Keratinocyte (primary cell): ENCODE results near the gene SPAG16. TPM values are rescaled to one million over a fixed set of nuclear protein-coding genes. Genes with fewer than 3 reads are reported as not detected.

Experiments
- DNase-seq: peaks from one replicate; pipeline ENCODE4 v3.0.0-alpha.2; 2011; ENCODE audit warnings: low read depth, missing footprints, low spot score
- FAIRE-seq: peaks from 2 replicates; lab custom pipeline; 2011; peaks lifted over from hg19 to GRCh38; lab: Jason Lieb, UNC
- H2AFZ ChIP-seq: 2 replicates; pipeline ENCODE4 v1.6.0; 2012; ENCODE audit warnings: low read length, control low read depth, inconsistent platforms; ENCODE audit not compliant: control insufficient read depth
- H3K27ac ChIP-seq: 2 replicates; pipeline ENCODE4 v1.5.1; 2011; ENCODE audit warnings: low read length; ENCODE audit not compliant: control insufficient read depth, insufficient read depth
- H3K27me3 ChIP-seq: 3 replicates; pipeline ENCODE4 v1.6.0; 2011; ENCODE audit warnings: low read length; ENCODE audit not compliant: control insufficient read depth, insufficient read depth; ENCODE audit errors: extremely low read depth
- H3K36me3 ChIP-seq, 2 experiments: 2 replicates in 1 of 2; 3 replicates in 1 of 2; pipeline ENCODE4 v1.5.1; 2011; ENCODE audit warnings: low read length in 2 of 2, mild to moderate bottlenecking in 1 of 2; ENCODE audit not compliant: control insufficient read depth in 2 of 2, insufficient read depth in 2 of 2; ENCODE audit errors: extremely low read depth in 1 of 2
- H3K4me1 ChIP-seq: 3 replicates; pipeline ENCODE4 v1.5.1; 2011; ENCODE audit warnings: low read length; ENCODE audit not compliant: control insufficient read depth, insufficient read depth; ENCODE audit errors: extremely low read depth
- H3K4me2 ChIP-seq: 3 replicates; pipeline ENCODE4 v1.6.0; 2011; ENCODE audit warnings: low read depth, low read length; ENCODE audit not compliant: control insufficient read depth, insufficient read depth; ENCODE audit errors: extremely low read depth
- H3K4me3 ChIP-seq, 3 experiments: fragments of 200-600 bp in 1 of 3; sonication (generic) in 1 of 3; 2 replicates in 2 of 3; 3 replicates in 1 of 3; pipeline ENCODE4 v1.5.1; 2011 to 2016; ENCODE audit warnings: low read length in 3 of 3, mild to moderate bottlenecking in 3 of 3, control low read depth in 2 of 3, inconsistent platforms in 1 of 3, low read depth in 1 of 3, mixed read lengths in 1 of 3, mixed run types in 1 of 3, moderate library complexity in 1 of 3; ENCODE audit not compliant: control insufficient read depth in 2 of 3, insufficient read depth in 2 of 3; ENCODE audit errors: extremely low read depth in 1 of 3
- H3K79me2 ChIP-seq: 2 replicates; pipeline ENCODE4 v1.6.0; 2012; ENCODE audit warnings: low read length; ENCODE audit not compliant: control insufficient read depth, insufficient read depth
- H3K9ac ChIP-seq: 3 replicates; pipeline ENCODE4 v1.6.0; 2011; ENCODE audit warnings: low read length; ENCODE audit not compliant: control insufficient read depth, insufficient read depth; ENCODE audit errors: extremely low read depth
- H3K9me1 ChIP-seq: 3 replicates; pipeline ENCODE4 v1.6.0; 2011; ENCODE audit warnings: low read length; ENCODE audit not compliant: control insufficient read depth, insufficient read depth; ENCODE audit errors: extremely low read depth
- H3K9me3 ChIP-seq: 2 replicates; pipeline ENCODE4 v1.5.1; 2012; ENCODE audit warnings: low read depth, low read length; ENCODE audit not compliant: control insufficient read depth
- H4K20me1 ChIP-seq: 3 replicates; pipeline ENCODE4 v1.6.0; 2011; ENCODE audit warnings: low read length; ENCODE audit not compliant: control insufficient read depth, insufficient read depth; ENCODE audit errors: extremely low read depth
- CTCF ChIP-seq, 3 experiments: IDR thresholded peaks in 1 of 3; conservative IDR thresholded peaks in 1 of 3; optimal IDR thresholded peaks in 1 of 3; 2 replicates in 2 of 3; 3 replicates in 1 of 3; pipeline versions ENCODE3 to v1.5.1; 2011; ENCODE audit warnings: low read length in 3 of 3, mild to moderate bottlenecking in 3 of 3, moderate library complexity in 2 of 3, control low read depth in 1 of 3, inconsistent platforms in 1 of 3; ENCODE audit not compliant: insufficient read depth in 2 of 3; ENCODE audit errors: extremely low read depth in 1 of 3
- EZH2 ChIP-seq: IDR thresholded peaks from one replicate; pipeline ENCODE4 v1.6.1; 2012; ENCODE audit warnings: inconsistent platforms, mild to moderate bottlenecking, low read length, moderate library complexity
- dilution Hi-C: fragments of 300-500 bp; cut with MboI; formaldehyde crosslinking; loops from one replicate; pipeline ENCODE4 v1.7.0; 2020; ENCODE audit warnings: low sequenced_read_pairs; ENCODE audit not compliant: extremely low pct_ligation_motif_present
- polyA plus RNA-seq, 5 experiments: library from polyadenylated mRNA; depleted of rRNA in 3 of 5; stranded (reverse) in 3 of 5; stranded (forward) in 1 of 5; unstranded in 1 of 5; fragments of >200 nt; gene quantifications; 1 replicate in 1 of 5; 2 replicates in 3 of 5; 3 replicates in 1 of 5; pipeline versions ENCODE4 v1.2.1 to v1.2.3, GENCODE V29; 2011 to 2012; ENCODE audit warnings: missing spikeins in 2 of 5, low read depth in 1 of 5, low replicate concordance in 1 of 5

SPAG16 gene
- polyA plus RNA-seq, 1 donor (not counting 4 experiments of a cell fraction or from before 2014, with no cell fraction given), result 19.6 TPM

GRCh38 chr2:214293593-214293992, 1009.3 kb downstream of the SPAG16 start:
- Histone ChIP-seq H3K9me3 (no peaks in the 10 kb centered on the region), H3K27ac (no peak overlapping the region), H3K9ac (no peak overlapping the region), H3K36me3 (no peaks in the 10 kb centered on the region), H4K20me1 (no peaks in the 10 kb centered on the region), H3K9me1 (no peaks in the 10 kb centered on the region), H3K4me2 (no peak overlapping the region), H3K27me3 (no peaks in the 10 kb centered on the region), H2AFZ (no peak overlapping the region), H3K4me1 (no peaks in the 10 kb centered on the region), H3K4me3 (no peak overlapping the region), H3K79me2 (no peaks in the 10 kb centered on the region)
- DNase-seq (no peak), FAIRE-seq (no peak)
- TF ChIP-seq EZH2, result no peak
- no peak for TF ChIP-seq CTCF (optimal IDR thresholded peaks at IDR 0.05 in 1 of 3, IDR thresholded peaks at IDR 0.05 in 1 of 3, conservative IDR thresholded peaks at IDR 0.05 in 1 of 3; ENCODE audit: extremely low read depth in 1 of 3, insufficient read depth in 2 of 3, low read length in 3 of 3)
- dilution Hi-C loops, result no loop called here

- H3K27me3 ChIP-seq, result no peaks in the 10 kb centered on the region
- FAIRE-seq (no peak), DNase-seq (no peak)
- no peaks in the 10 kb centered on the region for H3K79me2 ChIP-seq
- no peaks in the 10 kb centered on the region for H3K4me1 ChIP-seq
- no peak overlapping the region for H3K4me3 ChIP-seq
- no peak overlapping the region for H3K4me2 ChIP-seq
- no peaks in the 10 kb centered on the region for H3K9me3 ChIP-seq
- H3K36me3 ChIP-seq, result no peaks in the 10 kb centered on the region
- no peak overlapping the region for H3K27ac ChIP-seq
- no peaks in the 10 kb centered on the region for H3K9me1 ChIP-seq
- dilution Hi-C loops, result no loop called here
- TF ChIP-seq CTCF (optimal IDR thresholded peaks at IDR 0.05 in 1 of 3, IDR thresholded peaks at IDR 0.05 in 1 of 3, conservative IDR thresholded peaks at IDR 0.05 in 1 of 3; ENCODE audit: extremely low read depth in 1 of 3, insufficient read depth in 2 of 3, low read length in 3 of 3) (no peak), EZH2 (no peak)
- no peak overlapping the region for H3K9ac ChIP-seq
- H2AFZ ChIP-seq, result no peak overlapping the region
- H4K20me1 ChIP-seq, result no peaks in the 10 kb centered on the region
These were observed 1010.2 kb downstream of the SPAG16 start for GRCh38 chr2:214294426-214294825.
